Ishikawa (cell line): ENCODE data around the gene KAT2B.

Experiments
- CEBPB ChIP-seq: IDR thresholded peaks from 2 replicates; pipeline ENCODE4 v1.6.1; 2012
- CREB1 ChIP-seq: IDR thresholded peaks from 2 replicates; pipeline ENCODE4 v1.6.1; 2012; ENCODE audit warnings: low read depth
- EGR1 ChIP-seq: IDR thresholded peaks from 2 replicates; pipeline ENCODE4 v1.6.1; 2012
- EP300 ChIP-seq: IDR thresholded peaks from 2 replicates; pipeline ENCODE4 v1.6.1; 2012; ENCODE audit warnings: borderline replicate concordance
- FOXM1 ChIP-seq: IDR thresholded peaks from 2 replicates; pipeline ENCODE4 v1.6.1; 2012; ENCODE audit warnings: low read depth, borderline replicate concordance
- NFIC ChIP-seq: IDR thresholded peaks from 2 replicates; pipeline ENCODE4 v1.6.1; 2012
- RAD21 ChIP-seq: IDR thresholded peaks from 2 replicates; pipeline ENCODE4 v1.6.1; 2012; ENCODE audit warnings: low read depth
- TAF1 ChIP-seq: IDR thresholded peaks from 2 replicates; pipeline ENCODE4 v1.6.1; 2012; ENCODE audit warnings: low read depth, mild to moderate bottlenecking
- TCF12 ChIP-seq: IDR thresholded peaks from 2 replicates; pipeline ENCODE4 v1.6.1; 2012; ENCODE audit warnings: low read depth
- TEAD4 ChIP-seq: IDR thresholded peaks from 2 replicates; pipeline ENCODE4 v1.6.1; 2012
- YY1 ChIP-seq: IDR thresholded peaks from 2 replicates; pipeline ENCODE4 v1.6.1; 2012; ENCODE audit warnings: low read depth
- ZBTB7A ChIP-seq: IDR thresholded peaks from 2 replicates; pipeline ENCODE4 v1.6.1; 2012; ENCODE audit warnings: low read depth
- TF ChIP-seq, protein P1 (sequence below): IDR thresholded peaks from 2 replicates; pipeline ENCODE4 v1.6.1; 2012
- TF ChIP-seq, protein P2 (sequence below): IDR thresholded peaks from 2 replicates; pipeline ENCODE4 v1.6.1; 2012; ENCODE audit warnings: low read depth, mild to moderate bottlenecking
- TF ChIP-seq, protein P3 (sequence below): IDR thresholded peaks from 2 replicates; pipeline ENCODE4 v1.6.1; 2012

The KAT2B gene

DNA sequence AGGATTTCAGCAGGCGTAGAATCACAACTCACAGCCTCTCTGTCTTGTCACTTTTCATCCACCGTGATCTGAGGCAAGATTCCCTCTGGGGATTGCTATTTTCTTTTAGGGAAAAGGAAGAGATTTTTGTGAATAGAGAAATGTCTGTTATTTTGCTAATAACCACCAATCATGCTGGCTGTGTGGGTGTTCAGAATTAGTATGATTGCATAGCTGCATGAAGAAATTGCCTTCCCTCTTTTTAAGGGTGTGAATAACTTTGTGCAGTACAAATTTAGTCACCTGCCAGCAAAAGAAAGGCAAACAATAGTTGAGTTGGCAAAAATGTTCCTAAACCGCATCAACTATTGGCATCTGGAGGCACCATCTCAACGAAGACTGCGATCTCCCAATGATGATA is 60.8 kb downstream of the KAT2B start:
- no peak for TF ChIP-seq CREB1
- TF ChIP-seq NFIC = no peak
- TF ChIP-seq ZBTB7A = no peak
- TF ChIP-seq, protein P1, sequence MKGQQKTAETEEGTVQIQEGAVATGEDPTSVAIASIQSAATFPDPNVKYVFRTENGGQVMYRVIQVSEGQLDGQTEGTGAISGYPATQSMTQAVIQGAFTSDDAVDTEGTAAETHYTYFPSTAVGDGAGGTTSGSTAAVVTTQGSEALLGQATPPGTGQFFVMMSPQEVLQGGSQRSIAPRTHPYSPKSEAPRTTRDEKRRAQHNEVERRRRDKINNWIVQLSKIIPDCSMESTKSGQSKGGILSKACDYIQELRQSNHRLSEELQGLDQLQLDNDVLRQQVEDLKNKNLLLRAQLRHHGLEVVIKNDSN = no peak
- no peak for TF ChIP-seq YY1
- TF ChIP-seq FOXM1 = no peak
- TF ChIP-seq TCF12 = no peak
- no peak for TF ChIP-seq TEAD4
- no peak for TF ChIP-seq EP300
- TF ChIP-seq, protein P2, sequence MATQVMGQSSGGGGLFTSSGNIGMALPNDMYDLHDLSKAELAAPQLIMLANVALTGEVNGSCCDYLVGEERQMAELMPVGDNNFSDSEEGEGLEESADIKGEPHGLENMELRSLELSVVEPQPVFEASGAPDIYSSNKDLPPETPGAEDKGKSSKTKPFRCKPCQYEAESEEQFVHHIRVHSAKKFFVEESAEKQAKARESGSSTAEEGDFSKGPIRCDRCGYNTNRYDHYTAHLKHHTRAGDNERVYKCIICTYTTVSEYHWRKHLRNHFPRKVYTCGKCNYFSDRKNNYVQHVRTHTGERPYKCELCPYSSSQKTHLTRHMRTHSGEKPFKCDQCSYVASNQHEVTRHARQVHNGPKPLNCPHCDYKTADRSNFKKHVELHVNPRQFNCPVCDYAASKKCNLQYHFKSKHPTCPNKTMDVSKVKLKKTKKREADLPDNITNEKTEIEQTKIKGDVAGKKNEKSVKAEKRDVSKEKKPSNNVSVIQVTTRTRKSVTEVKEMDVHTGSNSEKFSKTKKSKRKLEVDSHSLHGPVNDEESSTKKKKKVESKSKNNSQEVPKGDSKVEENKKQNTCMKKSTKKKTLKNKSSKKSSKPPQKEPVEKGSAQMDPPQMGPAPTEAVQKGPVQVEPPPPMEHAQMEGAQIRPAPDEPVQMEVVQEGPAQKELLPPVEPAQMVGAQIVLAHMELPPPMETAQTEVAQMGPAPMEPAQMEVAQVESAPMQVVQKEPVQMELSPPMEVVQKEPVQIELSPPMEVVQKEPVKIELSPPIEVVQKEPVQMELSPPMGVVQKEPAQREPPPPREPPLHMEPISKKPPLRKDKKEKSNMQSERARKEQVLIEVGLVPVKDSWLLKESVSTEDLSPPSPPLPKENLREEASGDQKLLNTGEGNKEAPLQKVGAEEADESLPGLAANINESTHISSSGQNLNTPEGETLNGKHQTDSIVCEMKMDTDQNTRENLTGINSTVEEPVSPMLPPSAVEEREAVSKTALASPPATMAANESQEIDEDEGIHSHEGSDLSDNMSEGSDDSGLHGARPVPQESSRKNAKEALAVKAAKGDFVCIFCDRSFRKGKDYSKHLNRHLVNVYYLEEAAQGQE = no peak
- no peak for TF ChIP-seq TAF1
- no peak for TF ChIP-seq EGR1
- TF ChIP-seq, protein P3, sequence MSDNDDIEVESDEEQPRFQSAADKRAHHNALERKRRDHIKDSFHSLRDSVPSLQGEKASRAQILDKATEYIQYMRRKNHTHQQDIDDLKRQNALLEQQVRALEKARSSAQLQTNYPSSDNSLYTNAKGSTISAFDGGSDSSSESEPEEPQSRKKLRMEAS = no peak

DNA sequence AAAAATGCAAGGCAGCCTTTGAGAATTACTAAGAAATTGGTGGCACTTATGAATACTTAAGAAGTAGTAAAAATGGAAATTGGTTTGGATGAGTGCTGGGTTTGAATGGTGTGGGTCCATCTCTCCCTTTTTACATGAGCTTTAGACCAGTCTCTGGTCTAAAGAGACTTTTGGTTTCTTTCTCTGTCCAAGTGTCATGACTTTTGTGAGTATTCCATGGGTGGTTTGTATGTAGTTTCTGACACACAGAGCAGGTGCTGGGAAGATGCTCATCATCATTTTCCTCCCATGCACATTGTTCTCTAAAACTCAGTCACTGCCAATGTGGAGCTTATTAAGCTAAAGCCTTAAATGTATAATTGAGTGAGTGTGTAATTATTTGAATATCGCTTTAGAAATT is 63.5 kb downstream of the KAT2B start:
- no peak for TF ChIP-seq FOXM1
- TF ChIP-seq YY1 = no peak
- no peak for TF ChIP-seq EGR1
- no peak for TF ChIP-seq NFIC
- TF ChIP-seq, protein P1 = no peak
- TF ChIP-seq CREB1 = no peak
- TF ChIP-seq, protein P3 = no peak
- TF ChIP-seq ZBTB7A = no peak
- no peak for TF ChIP-seq RAD21
- TF ChIP-seq, protein P2 = no peak
- no peak for TF ChIP-seq EP300
- TF ChIP-seq TAF1 = no peak

DNA sequence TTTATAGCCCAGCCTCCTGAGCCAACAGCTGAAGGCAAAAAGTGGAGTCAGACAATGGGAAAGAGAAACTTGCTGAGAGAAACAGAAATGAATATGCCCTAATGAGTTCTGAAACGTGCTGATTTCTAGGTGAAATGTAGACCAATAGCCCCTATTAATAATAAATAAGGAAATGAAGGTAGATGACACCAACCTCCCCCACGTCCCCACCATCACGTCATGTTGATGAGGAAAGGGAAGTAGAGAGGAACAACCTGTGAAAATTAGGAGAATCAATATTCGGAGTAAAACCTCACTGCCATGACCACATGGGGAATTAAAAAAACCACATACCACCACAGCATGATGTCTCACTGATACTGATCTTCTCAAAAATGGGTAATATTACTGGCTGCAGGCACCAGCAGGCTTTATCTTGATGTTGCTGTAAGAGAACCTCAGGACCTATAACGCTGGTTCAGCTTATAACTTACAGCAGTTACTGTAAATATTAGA is 64.0 kb downstream of the KAT2B start:
- TF ChIP-seq TAF1 = no peak
- TF ChIP-seq, protein P2 = no peak
- no peak for TF ChIP-seq RAD21
- no peak for TF ChIP-seq NFIC
- TF ChIP-seq, protein P1 = no peak
- no peak for TF ChIP-seq CREB1
- no peak for TF ChIP-seq EP300
- TF ChIP-seq ZBTB7A = no peak
- no peak for TF ChIP-seq TEAD4
- no peak for TF ChIP-seq TCF12
- TF ChIP-seq EGR1 = no peak
- TF ChIP-seq CEBPB = no peak
- no peak for TF ChIP-seq FOXM1
- TF ChIP-seq, protein P3 = no peak
- TF ChIP-seq YY1 = no peak
